GM13976 (cell line): ENCODE measurements around the gene BSN.
"Not testable (repeated sequence)": the region's sequence is repeated elsewhere in the genome, so short reads cannot be mapped to it uniquely, and the experiment has no call there.

ENCODE experiments used
- DNase-seq: peaks from one replicate; pipeline ENCODE4 v3.0.0; 2012; ENCODE audit warnings: low spot score
- CTCF ChIP-seq: IDR thresholded peaks from 2 replicates; pipeline ENCODE4 v1.5.1; 2012; ENCODE audit warnings: borderline replicate concordance, mild to moderate bottlenecking; ENCODE audit not compliant: insufficient read depth; ENCODE audit errors: extremely low read depth, missing control alignments, control extremely low read depth
- in situ Hi-C: fragments of 300-500 bp; cut with MboI; formaldehyde crosslinking; loops from one replicate; pipeline ENCODE4 v1.12.0; 2022; ENCODE audit warnings: low sequenced_read_pairs, mixed read lengths, inconsistent platforms; ENCODE audit not compliant: unreplicated experiment

Gene BSN

GRCh38 chr3:49689046-49689907, 135.0 kb downstream of the BSN start, which contains the start of the genes MST1 and RNF123:
Gene MST1 (minus strand): TSS chr3:49689474. CDS start chr3:49688691, 783 bp downstream.
Gene RNF123 (plus strand): TSS chr3:49689557. CDS start chr3:49691166, 1,609 bp downstream.
- in situ Hi-C loops: no loop called here
- DNase-seq: peak; percentile 95
- TF ChIP-seq CTCF: peak; percentile 48

- in situ Hi-C loops, DNase-seq: not testable (repeated sequence)
Observed at GRCh38 chr3:49689908-49690624, 135.8 kb downstream of the BSN start.

GRCh38 chr3:49690856-49691255, 136.6 kb downstream of the BSN start:
- DNase-seq, in situ Hi-C loops: not testable (repeated sequence)

GRCh38 chr3:49691481-49691880, 137.2 kb downstream of the BSN start:
- in situ Hi-C loops, DNase-seq: not testable (repeated sequence)

GRCh38 chr3:49694409-49695070, 140.3 kb downstream of the BSN start:
- DNase-seq, in situ Hi-C loops: not testable (repeated sequence)

- DNase-seq, in situ Hi-C loops: not testable (repeated sequence)
Observed at GRCh38 chr3:49695350-49696015, 141.2 kb downstream of the BSN start.

GRCh38 chr3:49699281-49699979, 145.2 kb downstream of the BSN start:
- in situ Hi-C loops: no loop called here
- no peak for TF ChIP-seq CTCF
- DNase-seq: no peak

- in situ Hi-C loops: no loop called here
- TF ChIP-seq CTCF: no peak
- no peak for DNase-seq
Observed at GRCh38 chr3:49700014-49700413, 145.7 kb downstream of the BSN start.
